Osteoblast (primary cell): Measurements from ENCODE around the gene MTRR. TPM values are rescaled to one million over a fixed set of nuclear protein-coding genes. Genes with fewer than 3 reads are reported as not detected.

Experiments
- DNase-seq: peaks from one replicate; pipeline ENCODE4 v3.0.0; 2011; ENCODE audit warnings: low spot score, mixed read lengths; ENCODE audit not compliant: insufficient read length; ENCODE audit errors: missing footprints
- H2AFZ ChIP-seq: 2 replicates; pipeline ENCODE4 v1.6.0; 2011; ENCODE audit warnings: mild to moderate bottlenecking, low read length
- H3K27ac ChIP-seq: 2 replicates; pipeline ENCODE4 v1.5.1; 2011; ENCODE audit warnings: mild to moderate bottlenecking, low read depth, low read length, moderate library complexity
- H3K27me3 ChIP-seq: 2 replicates; pipeline ENCODE4 v1.6.0; 2012; ENCODE audit warnings: mild to moderate bottlenecking, control low read depth, inconsistent platforms, low read length, moderate library complexity; ENCODE audit not compliant: insufficient read depth
- H3K36me3 ChIP-seq: 2 replicates; pipeline ENCODE4 v1.5.1; 2011; ENCODE audit warnings: mild to moderate bottlenecking, low read length, control low read depth, moderate library complexity; ENCODE audit not compliant: insufficient read depth
- H3K4me1 ChIP-seq: 2 replicates; pipeline ENCODE4 v1.5.1; 2011; ENCODE audit warnings: mild to moderate bottlenecking, low read length, control low read depth, moderate library complexity; ENCODE audit not compliant: insufficient read depth
- H3K4me2 ChIP-seq: 2 replicates; pipeline ENCODE4 v1.6.0; 2011; ENCODE audit warnings: mild to moderate bottlenecking, low read length; ENCODE audit not compliant: insufficient read depth
- H3K4me3 ChIP-seq: fragments of 200-600 bp; sonication (generic); 3 replicates; pipeline ENCODE4 v1.5.1; 2012; ENCODE audit warnings: mild to moderate bottlenecking, low read length, inconsistent platforms; ENCODE audit not compliant: insufficient read depth
- H3K79me2 ChIP-seq: 2 replicates; pipeline ENCODE4 v1.6.0; 2012; ENCODE audit warnings: mild to moderate bottlenecking, low read length, control low read depth, inconsistent platforms; ENCODE audit not compliant: insufficient read depth
- H3K9me3 ChIP-seq: 2 replicates; pipeline ENCODE4 v1.5.1; 2011; ENCODE audit warnings: low read depth, low read length, control low read depth
- H4K20me1 ChIP-seq: 2 replicates; pipeline ENCODE4 v1.6.0; 2012; ENCODE audit warnings: mild to moderate bottlenecking, low read length, control low read depth; ENCODE audit not compliant: insufficient read depth
- CTCF ChIP-seq: IDR thresholded peaks from 2 replicates; pipeline ENCODE4 v1.5.1; 2011; ENCODE audit warnings: mild to moderate bottlenecking, low read depth, low read length, moderate library complexity; ENCODE audit errors: extremely low read depth
- total RNA-seq: library from RNA; depleted of rRNA; stranded (reverse); fragments of >200 nt; gene quantifications from 2 replicates; pipeline ENCODE4 v1.2.3, GENCODE V29; 2012

Gene MTRR
- total RNA-seq, 1 donor = 36.6 TPM

GRCh38 chr5:7886849-7887475 lies 18.0 kb downstream of the MTRR start:
- Histone ChIP-seq H4K20me1 (no peaks in the 10 kb centered on the region), H3K9me3 (no peaks in the 10 kb centered on the region), H3K36me3 (peaks cover 60% of the 10 kb centered on the region), H3K4me1 (no peaks in the 10 kb centered on the region), H3K4me2 (no peak overlapping the region), H3K27me3 (no peaks in the 10 kb centered on the region), H3K4me3 (no peak overlapping the region), H2AFZ (no peak overlapping the region), H3K27ac (no peak overlapping the region), H3K79me2 (peaks cover 6% of the 10 kb centered on the region)
- peak; percentile 55 for DNase-seq
- peak; percentile 64 for TF ChIP-seq CTCF

GRCh38 chr5:7888901-7889300 lies 20.0 kb downstream of the MTRR start:
- peaks cover 55% of the 10 kb centered on the region for H3K36me3 ChIP-seq
- DNase-seq = no peak
- H3K4me1 ChIP-seq = no peaks in the 10 kb centered on the region
- H3K79me2 ChIP-seq = no peaks in the 10 kb centered on the region
- TF ChIP-seq CTCF = no peak
- no peak overlapping the region for H3K4me2 ChIP-seq
- no peak overlapping the region for H3K27ac ChIP-seq
- H2AFZ ChIP-seq = no peak overlapping the region
- no peaks in the 10 kb centered on the region for H3K9me3 ChIP-seq
- no peaks in the 10 kb centered on the region for H3K27me3 ChIP-seq
- no peak overlapping the region for H3K4me3 ChIP-seq
- H4K20me1 ChIP-seq = no peaks in the 10 kb centered on the region

- no peaks in the 10 kb centered on the region for H3K4me1 ChIP-seq
- DNase-seq = no peak
- no peaks in the 10 kb centered on the region for H3K79me2 ChIP-seq
- no peak overlapping the region for H3K4me3 ChIP-seq
- H3K36me3 ChIP-seq = peaks cover 72% of the 10 kb centered on the region
- no peak for TF ChIP-seq CTCF
- no peak overlapping the region for H2AFZ ChIP-seq
- no peaks in the 10 kb centered on the region for H4K20me1 ChIP-seq
- H3K9me3 ChIP-seq = no peaks in the 10 kb centered on the region
- H3K4me2 ChIP-seq = no peak overlapping the region
- H3K27ac ChIP-seq = no peak overlapping the region
- H3K27me3 ChIP-seq = no peaks in the 10 kb centered on the region
Measured at GRCh38 chr5:7894439-7894838, 25.5 kb downstream of the MTRR start.

DNA sequence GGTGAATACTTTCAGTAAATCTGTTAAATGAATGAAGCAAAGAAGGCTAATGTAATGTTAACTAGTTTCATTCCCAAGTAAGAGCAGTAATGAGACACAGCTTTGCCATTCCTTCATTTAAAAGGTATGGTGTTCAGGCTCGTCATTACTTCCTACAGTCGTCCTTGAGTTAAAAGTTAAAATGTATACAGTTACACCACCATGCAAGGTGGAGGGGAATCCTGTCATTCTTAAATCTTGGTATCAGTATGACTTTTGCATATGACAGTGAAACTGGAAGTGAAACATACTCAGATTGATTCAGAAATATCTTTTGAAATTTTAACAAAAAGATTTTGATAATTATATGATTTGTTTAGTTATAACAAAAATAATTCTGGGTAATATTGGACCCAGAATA lies 25.9 kb downstream of the MTRR start:
- no peaks in the 10 kb centered on the region for H3K27me3 ChIP-seq
- no peak for TF ChIP-seq CTCF
- no peaks in the 10 kb centered on the region for H3K79me2 ChIP-seq
- H3K4me3 ChIP-seq = no peak overlapping the region
- H2AFZ ChIP-seq = no peak overlapping the region
- H3K4me2 ChIP-seq = no peak overlapping the region
- H3K36me3 ChIP-seq = peaks cover 70% of the 10 kb centered on the region
- no peak for DNase-seq
- H3K4me1 ChIP-seq = no peaks in the 10 kb centered on the region
- H3K27ac ChIP-seq = no peak overlapping the region
- no peaks in the 10 kb centered on the region for H4K20me1 ChIP-seq
- H3K9me3 ChIP-seq = no peaks in the 10 kb centered on the region
